ENCODE measurements around the gene MSMP. TPM values are rescaled to one million over a fixed set of nuclear protein-coding genes. Genes with fewer than 3 reads are reported as not detected.

MSMP gene
- polyA plus RNA-seq, 1 donor = not detected

DNA sequence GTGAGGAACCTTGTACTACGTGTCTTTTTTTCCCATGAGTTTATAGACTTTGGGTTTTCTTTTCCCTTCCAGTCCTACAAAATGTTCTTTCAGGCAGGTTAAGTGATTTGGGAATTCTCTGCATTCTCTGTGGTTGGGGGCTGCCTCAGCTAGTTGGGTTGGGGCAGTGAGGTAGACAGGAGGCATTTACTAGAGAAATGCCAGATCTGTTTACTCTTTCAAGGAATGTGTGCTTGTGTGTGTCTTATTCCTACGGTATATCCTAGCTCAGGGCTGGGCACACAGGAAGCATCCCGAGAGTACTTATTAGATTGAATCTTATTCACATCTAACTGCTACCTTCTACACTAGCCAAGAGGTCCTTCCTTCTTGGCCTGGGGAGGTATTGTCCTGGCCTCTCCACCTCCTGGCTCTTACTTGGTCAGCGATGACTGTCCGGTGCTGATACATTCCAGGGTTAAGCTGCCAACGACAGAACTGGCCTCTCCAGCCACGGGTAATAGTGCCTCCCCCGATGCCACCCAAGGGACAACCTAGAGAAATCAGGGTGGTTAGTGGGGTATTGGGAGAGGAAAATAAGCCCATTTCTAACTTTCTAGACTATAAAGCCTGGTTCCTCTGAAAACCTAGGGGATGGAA lies 10.1 kb downstream of the MSMP start:
- no peak for DNase-seq

DNA sequence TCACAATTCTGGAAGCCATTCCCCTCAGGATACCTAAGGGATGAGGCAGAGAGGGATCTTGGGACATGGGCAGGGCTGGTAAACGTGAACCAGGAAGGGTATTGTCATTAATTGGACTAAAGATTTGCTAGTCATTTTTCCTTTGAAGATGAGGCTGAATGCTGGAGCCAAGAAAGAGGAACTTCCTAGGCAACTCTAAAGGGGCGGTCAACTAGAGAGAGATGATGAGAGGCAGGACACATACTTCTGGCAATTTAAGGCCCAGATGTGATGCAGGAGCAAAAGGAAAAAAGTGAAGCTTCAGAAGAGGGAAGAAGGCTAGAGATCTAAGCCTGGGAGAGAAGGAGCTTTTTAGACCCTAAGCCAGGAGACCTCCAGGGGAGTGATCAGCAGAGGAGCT lies 10.6 kb downstream of the MSMP start:
- no peak for DNase-seq

DNA sequence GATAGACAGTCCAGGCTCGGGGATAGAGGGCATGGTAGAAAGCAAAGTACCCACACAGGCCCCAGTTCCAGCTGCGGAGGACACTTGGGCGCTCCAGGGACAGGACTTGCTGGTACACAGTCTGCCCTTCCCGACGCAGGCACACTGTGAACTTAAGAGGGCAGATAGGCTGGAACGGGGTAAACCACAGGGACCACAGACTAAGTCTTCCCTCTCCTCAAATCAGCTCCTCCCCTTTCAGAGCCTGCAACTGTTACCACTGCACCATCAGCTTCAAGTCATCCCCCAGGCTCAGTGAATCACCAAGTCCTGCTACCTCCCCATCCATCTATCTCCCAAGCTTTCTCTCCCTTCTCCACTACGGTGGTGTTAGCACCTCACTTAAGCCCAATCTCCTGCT lies 12.3 kb downstream of the MSMP start:
- DNase-seq = no peak

DNA sequence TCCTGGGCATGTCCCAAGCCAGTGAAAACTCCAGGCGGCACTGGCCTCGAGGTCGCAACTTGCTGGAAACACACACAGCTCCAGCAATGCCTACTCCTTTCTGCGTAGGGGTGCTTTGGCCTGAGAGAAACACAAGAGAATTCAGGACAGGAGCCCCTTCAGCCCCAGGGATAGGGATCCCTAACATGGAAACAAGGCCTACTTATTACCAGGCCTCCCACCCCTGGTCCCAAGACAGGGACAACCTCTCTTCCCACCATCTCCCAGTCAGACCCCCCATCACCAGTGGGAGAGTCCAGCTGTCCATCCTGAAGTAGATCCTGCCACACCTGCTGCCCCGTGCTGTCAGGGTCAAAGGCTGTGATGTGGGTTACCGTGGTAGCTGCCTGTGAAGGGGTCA lies 13.8 kb downstream of the MSMP start:
- no peak for DNase-seq

DNA sequence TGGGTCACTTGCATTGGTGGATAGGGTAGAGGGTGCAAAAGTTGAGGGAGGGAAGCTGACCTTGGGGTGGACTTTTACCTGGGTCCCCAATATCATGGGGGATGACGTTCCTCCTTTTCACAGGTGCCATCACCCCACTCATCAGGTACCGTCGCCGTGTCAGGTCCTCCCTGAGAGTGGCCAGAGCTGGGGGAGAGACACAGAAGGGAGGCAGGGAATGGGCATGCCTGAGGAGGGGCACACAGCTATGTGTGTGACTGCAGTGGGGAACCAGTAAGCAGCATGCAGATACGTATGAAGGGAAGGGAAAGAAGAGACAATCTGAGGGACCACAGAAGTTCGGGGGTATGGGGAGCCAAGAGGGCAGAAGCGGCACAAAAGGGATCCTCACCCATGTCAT lies 15.2 kb downstream of the MSMP start:
- no peak for DNase-seq

DNA sequence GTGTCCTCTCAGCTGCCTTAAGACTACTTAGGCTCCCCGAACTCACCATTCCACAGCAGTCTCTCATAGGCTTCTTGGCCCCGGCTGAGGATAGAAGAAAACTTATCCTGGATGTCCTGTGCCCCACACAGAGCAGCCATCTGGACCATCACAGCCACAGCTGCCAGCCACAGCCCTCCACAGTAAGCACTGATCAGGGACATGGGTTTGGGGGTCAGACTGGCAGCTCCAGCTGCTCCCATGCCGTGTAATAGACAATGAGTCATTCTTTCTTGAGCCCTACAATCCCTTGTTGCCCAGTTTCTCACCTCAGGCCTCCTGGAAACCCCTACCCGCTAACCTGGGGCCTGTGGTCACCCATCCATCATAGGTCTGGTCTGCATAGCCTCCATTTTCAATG lies 15.9 kb downstream of the MSMP start:
- no peak for DNase-seq

DNA sequence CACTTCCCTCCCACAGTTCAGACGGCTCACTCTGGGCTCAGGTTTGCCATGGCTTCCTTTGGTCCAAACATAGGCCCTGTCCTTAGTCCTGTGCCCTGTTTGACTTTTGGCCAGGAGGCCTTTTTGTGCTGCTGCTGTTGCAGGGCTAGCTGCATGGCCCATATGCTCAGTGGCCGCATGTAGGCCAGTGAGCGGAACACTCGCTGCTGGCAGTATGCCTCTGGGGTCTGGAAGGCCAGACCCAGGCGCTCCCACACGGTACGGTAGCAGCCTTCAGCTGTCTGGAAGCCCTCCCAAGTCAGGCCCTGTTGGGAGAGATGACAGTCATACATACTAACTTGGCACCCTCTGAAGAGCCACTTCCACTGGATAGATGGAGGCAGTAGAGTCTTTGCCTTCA lies 16.9 kb downstream of the MSMP start:
- no peak for DNase-seq

DNA sequence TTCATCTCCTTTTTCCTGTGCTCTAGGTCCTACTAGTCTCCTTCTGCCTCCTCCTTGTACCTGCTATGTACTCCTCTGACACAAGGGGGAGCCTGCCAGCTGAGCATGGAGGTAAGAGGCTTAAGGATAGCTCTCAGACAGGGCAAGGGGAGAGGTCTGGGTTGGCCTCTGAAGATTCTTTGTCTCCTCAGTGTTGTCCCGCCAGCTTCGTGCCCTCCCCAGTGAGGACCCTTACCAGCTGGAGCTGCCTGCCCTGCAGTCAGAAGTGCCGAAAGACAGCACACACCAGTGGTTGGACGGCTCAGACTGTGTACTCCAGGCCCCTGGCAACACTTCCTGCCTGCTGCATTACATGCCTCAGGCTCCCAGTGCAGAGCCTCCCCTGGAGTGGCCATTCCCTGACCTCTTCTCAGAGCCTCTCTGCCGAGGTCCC lies 17.9 kb downstream of the MSMP start:
- DNase-seq = no peak

DNA sequence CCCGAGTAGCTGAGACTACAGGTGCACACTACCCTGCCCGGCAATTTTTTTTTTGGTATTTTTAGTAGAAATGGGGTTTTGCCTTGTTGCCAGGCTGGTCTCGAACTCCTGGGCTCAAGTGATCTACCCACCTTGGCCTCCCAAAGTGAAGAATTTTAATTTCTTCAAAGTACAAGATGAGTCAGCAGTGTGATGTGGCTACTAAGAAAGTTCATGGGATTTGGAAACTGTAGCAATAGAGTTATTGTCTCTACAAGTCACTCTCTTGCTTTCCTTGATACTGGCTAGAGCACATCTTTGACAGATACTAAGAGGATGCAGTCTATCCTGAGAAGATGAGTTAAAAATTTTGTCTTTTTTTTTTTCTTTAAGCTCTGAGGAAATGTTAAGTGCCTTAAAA lies 20.0 kb downstream of the MSMP start:
- no peak for DNase-seq

DNA sequence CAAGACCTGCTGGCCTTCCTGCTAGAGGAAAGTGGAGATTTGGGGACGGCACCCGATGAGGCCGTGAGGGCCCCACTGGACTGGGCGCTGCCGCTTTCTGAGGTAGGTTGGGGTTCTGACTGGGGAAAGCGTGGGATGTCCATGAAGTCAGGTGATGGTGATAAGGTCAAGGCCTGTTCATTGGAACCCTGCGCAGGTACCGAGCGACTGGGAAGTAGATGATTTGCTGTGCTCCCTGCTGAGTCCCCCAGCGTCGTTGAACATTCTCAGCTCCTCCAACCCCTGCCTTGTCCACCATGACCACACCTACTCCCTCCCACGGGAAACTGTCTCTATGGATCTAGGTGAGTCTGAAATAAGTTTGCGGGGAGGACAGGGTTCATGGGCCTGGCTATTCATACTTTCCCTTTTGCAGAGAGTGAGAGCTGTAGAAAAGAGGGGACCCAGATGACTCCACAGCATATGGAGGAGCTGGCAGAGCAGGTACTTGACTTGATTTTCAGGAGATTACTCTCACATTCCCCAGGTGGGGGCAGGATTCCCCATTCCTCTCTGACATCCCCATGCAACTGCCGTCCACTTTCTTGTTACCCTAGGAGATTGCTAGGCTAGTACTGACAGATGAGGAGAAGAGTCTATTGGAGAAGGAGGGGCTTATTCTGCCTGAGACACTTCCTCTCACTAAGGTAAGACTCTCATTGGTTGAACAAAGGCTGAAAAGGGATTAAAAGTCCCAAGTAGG lies 21.1 kb downstream of the MSMP start:
- no peak for DNase-seq

DNA sequence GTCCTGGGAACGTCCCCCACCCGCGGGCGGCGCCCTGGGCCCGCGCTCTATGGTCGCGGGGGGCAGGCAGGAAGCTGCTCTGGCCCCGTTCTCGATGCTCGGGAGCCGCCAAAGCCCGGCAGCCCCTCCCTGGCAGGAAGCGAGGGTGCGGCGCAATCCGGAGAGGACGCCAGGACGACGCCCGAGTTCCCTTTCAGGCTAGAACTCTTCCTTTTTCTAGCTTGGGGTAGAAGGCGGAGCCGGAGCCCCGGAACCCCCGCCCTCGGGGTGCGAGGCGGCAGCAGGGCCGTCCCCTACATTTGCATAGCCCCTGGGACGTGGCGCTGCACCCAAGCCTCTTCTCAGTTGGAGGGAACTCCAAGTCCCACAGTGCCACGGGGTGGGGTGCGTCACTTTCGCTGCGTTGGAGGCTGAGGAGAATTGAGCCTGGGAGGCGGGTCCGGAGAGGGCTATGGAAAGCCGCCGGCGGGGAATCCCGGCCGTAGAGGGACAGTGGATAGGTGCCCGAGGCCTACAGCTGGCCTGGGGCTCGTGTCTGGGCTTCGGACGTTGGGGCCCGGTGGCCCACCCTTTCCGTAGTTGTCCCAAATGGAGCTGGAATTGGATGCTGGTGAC lies 21.8 kb downstream of the MSMP start, which contains the start of the genes CREB3 and TLN1:
Gene CREB3 (plus strand): TSS at position 482 of the 615 bp plus-strand sequence. CDS start 107 bp downstream, at position 589.
Gene TLN1 (minus strand): TSS at position 11 of the 615 bp plus-strand sequence. CDS start 6,501 bp downstream, outside the sequence.
- peak; percentile 97 for DNase-seq

DNA sequence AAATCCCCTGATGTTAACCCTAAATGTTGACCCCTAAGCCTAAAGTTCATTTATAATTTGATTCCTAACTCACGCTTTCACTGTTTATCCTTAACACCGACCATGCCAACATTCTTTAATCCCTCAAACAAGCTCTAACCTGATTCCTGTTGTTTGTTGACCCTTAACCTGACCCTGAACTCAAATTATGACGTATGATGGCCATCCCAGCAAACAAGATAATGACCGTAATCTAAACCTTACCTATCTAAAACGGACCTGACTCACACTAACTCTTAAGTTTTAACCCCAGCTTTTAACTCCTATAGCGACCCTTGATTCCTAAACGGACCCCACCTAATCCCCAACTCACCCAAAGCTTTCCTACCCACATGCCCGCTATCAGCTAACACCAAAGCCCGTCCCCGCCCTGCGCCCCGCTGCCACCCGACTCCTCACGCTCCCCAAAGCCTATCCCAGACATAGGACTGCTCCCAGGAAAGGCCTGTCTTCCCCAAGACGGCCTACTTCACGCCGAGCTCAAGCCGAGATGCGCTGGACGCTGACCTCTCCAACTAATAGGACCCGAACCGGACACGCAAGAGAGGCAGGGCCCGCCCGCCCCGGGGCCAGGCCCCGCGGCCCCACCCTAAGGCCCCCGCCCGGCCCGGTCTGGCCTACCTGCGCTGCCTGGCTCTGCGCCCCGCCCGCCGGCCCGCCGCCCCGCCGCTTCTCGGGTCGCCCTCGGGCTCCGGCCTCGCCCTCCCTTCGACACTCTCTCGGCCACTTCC lies 22.5 kb downstream of the MSMP start:
- DNase-seq = no peak

DNA sequence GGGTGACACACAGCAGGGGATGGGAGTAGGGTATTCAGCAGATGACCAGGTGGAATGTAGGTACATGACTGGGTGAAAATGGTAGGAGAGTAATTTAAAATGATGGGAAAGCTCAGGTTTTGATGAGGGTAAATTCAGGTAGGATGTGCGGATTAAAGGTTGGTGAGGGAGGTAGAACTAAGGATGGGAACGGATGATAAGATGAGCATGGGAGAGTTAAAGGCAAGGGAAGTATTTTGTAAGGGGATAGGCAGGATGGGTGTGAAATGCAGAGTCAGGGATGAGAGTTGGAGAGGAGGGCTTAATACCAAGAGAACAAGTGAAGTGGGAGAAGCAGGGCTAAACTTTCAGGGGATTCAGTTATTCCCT lies 23.6 kb downstream of the MSMP start:
- DNase-seq = no peak

DNA sequence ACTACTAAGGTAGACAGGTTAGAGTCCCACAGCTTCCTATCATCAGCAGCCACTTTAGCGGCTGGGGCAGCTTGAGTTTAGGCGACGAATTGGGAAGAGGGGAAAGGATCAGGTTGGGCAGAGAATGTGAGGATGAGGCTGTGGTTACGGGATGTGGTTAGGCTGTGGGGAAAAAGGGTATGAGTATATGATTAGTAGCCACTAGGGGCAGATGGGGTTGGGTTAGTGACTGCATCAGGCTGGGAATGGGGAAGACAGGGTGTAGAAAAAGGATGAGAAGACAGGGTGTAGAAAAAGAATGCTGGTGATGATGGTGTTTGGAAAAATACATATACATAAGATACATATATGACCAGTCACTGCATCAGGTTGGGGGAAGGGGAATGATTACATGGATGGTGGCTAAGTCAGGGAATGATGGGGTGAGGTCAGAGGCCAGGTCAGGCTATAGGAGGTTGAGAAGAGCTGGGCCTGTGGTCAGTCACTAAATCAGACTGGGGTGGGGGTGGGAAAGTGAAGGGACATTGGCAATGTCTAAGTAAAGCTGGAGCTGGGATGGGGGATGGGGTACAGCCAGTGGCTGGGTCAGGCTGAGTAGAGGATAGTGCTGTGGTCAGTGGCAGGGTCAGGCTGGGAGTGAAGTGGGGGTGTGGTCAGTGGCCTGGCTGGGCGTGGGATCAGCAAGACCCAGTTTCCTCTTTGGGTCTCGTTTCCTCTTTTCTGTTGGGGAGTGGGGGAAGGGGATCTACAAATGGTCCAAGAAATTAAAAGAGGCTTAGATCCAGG lies 24.2 kb downstream of the MSMP start:
- peak; percentile 38 for DNase-seq

DNA sequence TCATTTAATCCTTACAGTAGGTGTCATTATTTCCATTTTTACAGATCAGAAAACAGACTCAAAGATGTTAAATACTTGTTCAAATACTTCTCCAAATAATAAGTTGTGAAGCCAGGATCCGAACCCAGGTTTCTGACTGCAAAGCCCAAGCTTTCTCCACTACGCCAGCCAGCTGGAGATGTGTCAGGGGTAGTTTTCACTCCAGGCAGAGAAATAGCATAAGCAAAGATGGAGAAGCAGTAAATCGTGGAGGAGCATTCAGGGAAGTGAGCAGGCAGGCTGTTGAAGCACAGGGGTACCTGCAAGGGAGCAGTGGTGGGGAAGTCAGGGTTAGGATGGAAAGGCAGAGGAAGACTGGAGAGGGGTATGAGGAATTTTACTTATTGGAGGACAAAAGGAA lies 25.0 kb downstream of the MSMP start:
- no peak for DNase-seq

DNA sequence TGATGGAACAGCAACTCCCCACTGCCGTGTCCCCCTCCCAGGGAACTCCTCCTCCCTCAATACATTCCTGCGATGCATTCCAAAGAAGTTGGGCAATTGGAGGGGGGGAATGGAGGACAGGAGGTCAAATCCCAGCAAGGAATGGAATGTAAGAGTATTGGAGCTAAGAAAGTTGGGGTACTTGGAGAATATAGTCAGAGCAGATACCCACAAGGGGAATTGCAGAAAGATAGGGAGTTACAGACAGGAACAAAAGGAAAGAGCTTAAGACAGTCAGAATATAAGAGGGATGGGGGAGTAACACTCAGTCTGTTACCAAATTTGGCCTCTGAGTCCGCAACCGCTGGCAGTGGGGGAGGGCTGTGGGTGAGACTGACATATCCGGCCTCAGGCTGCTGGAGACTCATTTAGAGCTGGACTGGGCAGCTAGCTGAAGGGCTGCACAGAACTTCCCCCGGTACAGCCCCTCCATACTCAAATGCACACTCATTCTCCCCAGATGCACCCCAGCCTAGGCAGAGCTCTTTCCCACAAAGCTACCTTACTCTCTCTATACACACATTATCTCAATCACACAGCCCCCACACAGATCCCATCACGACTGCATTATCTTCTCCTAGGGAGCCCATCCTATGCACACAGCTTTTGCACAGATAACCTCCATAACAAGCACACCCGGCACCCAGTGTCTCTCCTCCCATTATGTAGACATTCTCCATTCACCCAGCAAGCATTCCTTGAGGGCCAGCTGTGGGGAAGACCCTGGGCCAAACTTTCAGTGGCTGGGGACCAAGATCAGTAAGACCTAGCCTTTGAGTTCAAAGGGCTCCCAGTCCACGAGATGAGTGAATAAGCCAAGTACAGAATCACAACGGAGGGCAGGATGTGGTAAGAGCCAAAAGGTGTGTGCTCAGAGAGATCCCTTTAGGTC lies 25.8 kb downstream of the MSMP start:
- DNase-seq = peak; percentile 75

DNA sequence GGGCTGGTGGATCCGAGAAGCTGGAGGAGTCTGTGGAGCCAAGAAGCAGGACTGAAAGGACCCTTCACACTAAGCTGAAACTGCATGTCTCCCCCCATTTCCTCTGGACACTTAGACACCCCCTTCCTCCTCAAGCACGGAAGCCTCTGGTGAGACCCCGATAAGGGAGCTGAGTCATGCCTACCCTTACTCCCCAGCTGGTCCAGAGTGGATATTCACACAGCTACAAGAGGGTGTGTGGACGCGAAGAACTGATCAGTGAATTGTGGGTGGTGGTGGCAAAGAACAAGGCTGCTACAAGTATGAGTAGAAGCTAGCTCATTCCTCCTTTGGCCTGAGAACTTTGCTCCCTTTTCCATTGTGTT lies 26.4 kb downstream of the MSMP start:
- no peak for DNase-seq

DNA sequence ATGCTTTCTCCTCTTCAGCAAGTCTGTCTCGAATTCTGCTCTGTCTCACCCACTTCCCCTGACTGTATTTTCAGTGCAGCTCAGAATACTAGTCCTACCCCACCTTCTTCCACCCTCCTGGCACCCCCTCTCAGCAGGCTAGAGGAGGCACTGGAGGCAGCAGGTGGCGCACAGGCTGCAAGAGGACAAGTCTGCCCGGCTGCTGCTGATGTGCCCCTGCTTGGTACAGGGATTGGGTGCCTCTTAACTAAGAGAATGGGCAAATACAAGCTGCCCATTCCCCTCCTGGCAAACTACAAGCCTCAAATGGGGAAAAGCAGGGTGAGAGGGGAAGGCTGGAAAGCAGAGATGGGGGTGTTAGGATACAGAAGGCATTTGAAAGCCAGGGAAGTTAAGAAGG lies 27.1 kb downstream of the MSMP start:
- no peak for DNase-seq

DNA sequence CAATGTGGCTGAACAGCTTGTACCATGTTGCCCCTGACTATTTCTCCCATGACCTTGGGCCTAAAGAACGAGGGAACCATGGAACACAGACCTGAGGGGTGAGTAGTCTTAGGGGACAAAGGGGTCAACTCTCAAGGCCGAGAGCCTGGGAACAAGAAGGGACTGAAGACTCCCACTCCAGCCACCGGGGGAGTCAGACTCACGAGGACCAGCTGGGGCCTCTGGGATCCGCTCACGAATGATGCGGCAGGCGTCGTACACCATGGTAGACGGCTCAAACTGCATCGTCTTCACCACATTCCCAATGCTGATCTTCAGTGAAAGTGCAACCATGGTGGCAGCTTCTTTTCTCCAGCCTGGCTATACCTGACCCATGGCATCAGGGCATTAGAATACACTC lies 28.7 kb downstream of the MSMP start:
- DNase-seq = no peak

DNA sequence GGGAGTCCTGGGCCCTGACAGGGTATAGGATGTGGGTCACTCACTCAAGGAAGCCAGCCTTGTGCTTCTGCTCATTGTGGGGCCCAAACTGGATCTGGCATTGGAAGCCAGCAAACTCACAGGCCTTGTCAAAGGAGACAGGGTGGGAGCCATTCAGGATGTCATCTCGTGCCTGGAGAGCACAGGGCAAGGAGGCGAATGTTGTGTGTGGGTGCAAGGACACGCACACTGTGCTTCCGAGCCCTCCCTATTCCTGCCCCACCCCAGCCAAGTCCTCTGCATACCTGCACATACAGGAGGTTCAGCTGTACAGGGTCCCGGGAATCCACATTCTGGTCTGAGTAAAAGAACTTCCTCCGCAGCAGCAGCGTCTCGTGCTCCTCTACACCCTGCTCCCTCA lies 30.2 kb downstream of the MSMP start:
- DNase-seq = no peak

DNA sequence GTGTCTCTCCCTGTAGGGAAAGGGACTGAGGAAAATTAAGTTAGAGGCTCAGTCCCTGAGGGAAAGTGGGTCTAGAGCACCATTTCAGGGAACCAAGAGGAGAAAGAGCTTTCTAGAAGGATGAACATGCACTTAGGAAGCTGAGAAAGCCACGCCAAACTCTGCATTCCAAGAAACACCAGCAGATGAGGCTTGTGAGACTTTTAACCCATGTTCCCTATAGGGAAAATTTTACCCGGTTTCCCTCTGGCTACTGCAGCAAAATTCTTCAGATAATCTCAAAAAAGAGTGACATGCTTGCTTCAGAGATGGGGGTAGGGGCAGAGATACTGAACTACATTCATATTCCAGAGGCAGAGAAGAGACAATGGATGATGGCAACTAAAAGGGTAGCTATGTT lies 30.6 kb downstream of the MSMP start:
- DNase-seq = no peak

Measured in left kidney (tissue), 2 donors.